ENCODE results near the gene PRTN3. TPM values are rescaled to one million over a fixed set of nuclear protein-coding genes. Genes with fewer than 3 reads are reported as not detected.

Gene PRTN3
- polyA plus RNA-seq, 1 experiment, result not detected

DNA sequence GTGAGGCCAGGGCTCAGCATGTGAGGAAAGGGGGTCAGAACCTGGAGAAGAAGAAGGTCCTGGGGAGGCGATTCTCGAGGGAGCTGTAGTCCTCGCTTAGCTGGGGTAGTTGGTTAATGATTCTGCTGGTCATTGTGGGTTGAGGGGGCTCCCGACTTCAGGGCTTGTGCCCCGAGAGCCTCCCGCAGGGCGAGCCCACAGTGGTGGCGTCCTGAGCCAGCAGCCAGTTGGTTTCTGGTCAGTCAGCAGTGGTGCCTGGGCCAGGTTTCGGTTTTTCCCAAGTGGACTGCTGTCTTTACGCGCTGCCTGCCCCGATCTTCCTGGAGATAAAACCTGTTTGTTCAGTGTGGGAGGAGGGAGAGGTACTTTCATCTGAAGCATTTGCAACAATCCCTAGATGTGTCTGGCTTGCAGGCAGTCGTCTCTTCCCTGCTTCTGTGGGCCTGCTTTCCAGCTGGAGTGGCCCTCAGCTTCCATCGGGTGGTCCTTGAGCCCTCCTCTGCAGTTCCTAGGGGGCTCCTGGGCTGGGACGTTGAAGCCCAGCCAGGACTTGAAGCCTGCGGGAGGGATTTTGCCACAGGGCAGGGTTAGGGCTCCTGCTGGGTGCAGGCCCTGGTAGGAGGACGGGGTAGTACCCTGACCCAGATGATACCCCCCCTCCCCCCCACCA is 40.3 kb upstream of the PRTN3 start:
- TF ChIP-seq CTCF (IDR thresholded peaks at IDR 0.05; ENCODE audit: low read depth, low read length), result no peak
- no peaks in the 10 kb centered on the region; the same call in 1 of the 2 replicates for H3K9me3 ChIP-seq (ENCODE audit: control insufficient read depth, insufficient read depth, low read length)
- H3K27ac ChIP-seq (ENCODE audit: low read depth, low read length), result no peak overlapping the region
- ChIA-PET POLR2A (interaction anchor here (1.0 kb wide), 1 partner anchor 22 kb away, joined by 3 read pairs; no protein-coding TSS in a partner anchor), CTCF (no interaction called here)
- H3K27me3 ChIP-seq (ENCODE audit: control insufficient read depth, insufficient read depth, low read length), result no peaks in the 10 kb centered on the region
- H3K4me3 ChIP-seq (ENCODE audit: low read depth, low read length), result peak overlapping the region; percentile 32
- DNase-seq (ENCODE audit: low read depth, low spot score), result no peak

DNA sequence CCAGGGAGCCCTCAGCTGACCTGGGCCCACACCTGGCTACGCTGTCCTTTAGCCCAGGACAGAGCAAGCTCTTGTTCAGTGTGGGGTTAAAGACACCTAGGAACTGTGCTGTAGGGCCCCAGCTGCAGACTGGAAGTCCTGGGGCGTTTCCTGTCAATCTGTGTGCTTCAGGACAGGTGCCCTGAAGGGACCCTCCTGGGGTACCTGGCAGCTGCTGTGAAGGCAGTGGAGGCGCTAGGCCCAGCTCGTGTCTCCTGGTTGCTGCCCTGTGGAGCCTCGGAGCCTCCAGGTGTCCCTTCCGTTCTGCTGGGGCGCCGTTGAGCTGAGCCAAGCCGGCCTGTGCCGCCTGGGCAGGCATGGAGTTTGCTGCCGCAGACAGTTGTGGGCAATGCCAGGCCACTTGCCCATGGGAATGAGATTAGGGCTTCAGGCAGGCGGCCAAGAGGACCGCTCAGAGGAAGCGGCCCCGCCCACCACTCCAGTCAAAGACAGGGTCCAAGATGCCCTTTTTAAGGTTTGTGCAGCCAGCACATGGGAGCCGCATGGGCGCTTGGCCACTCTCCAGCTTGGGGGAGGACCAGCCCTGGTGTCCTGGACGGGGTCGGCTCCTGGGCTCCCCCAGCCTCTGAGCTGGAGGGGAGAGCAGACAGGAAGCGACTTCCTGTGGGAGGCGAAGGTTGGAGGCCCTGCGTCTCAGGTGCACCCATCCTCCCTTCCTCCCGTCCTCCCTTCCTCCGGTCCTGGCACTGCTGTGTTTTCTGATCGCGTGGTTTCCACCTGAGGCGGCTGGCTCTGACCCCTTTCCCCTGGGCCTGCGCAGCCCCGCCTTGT is 39.6 kb upstream of the PRTN3 start:
- no peak for TF ChIP-seq CTCF (IDR thresholded peaks at IDR 0.05; ENCODE audit: low read depth, low read length)
- CTCF ChIA-PET, result interaction anchor here (0.9 kb wide), 1 partner anchor 30 kb away, joined by 4 read pairs; no protein-coding TSS in a partner anchor

GRCh38 chr19:801861-802497 is 38.8 kb upstream of the PRTN3 start:
- Histone ChIP-seq H3K9me3 (ENCODE audit: control insufficient read depth, insufficient read depth, low read length) (no peaks in the 10 kb centered on the region; the same call in 1 of the 2 replicates), H3K27ac (ENCODE audit: low read depth, low read length) (peak overlapping the region; percentile 31), H3K4me3 (ENCODE audit: low read depth, low read length) (peak overlapping the region; percentile 32), H3K27me3 (ENCODE audit: control insufficient read depth, insufficient read depth, low read length) (no peaks in the 10 kb centered on the region)
- ChIA-PET CTCF (interaction anchor here (0.6 to 0.9 kb wide), 2 partner anchors 23 to 31 kb away, joined by 4 to 7 read pairs; no protein-coding TSS in a partner anchor), POLR2A (interaction anchor here (0.6 to 1.4 kb wide), 7 partner anchors 11 to 125 kb away, joined by 3 to 13 read pairs (median 3); partner anchors contain the start of genes MED16 and RNU6-9)
- no peak for DNase-seq (ENCODE audit: low read depth, low spot score)
- TF ChIP-seq CTCF (IDR thresholded peaks at IDR 0.05; ENCODE audit: low read depth, low read length), result no peak

More for the DNA sequence above, 39.6 kb upstream of the PRTN3 start:
- POLR2A ChIA-PET, result interaction anchor here (0.9 to 1.4 kb wide), 5 partner anchors 12 to 124 kb away, joined by 3 read pairs; partner anchors contain the start of genes MED16 and RNU6-9
- H3K27me3 ChIP-seq (ENCODE audit: control insufficient read depth, insufficient read depth, low read length), result no peaks in the 10 kb centered on the region
- H3K4me3 ChIP-seq (ENCODE audit: low read depth, low read length), result peak overlapping the region; percentile 32
- no peaks in the 10 kb centered on the region; the same call in 1 of the 2 replicates for H3K9me3 ChIP-seq (ENCODE audit: control insufficient read depth, insufficient read depth, low read length)
- no peak for DNase-seq (ENCODE audit: low read depth, low spot score)
- peak overlapping the region; percentile 21 for H3K27ac ChIP-seq (ENCODE audit: low read depth, low read length)

- no peak for TF ChIP-seq CTCF (IDR thresholded peaks at IDR 0.05; ENCODE audit: low read depth, low read length)
- DNase-seq (ENCODE audit: low read depth, low spot score), result no peak
- Histone ChIP-seq H3K9me3 (ENCODE audit: control insufficient read depth, insufficient read depth, low read length) (no peaks in the 10 kb centered on the region; the same call in 1 of the 2 replicates), H3K4me3 (ENCODE audit: low read depth, low read length) (peak overlapping the region; percentile 25), H3K27ac (ENCODE audit: low read depth, low read length) (peak overlapping the region; percentile 31), H3K27me3 (ENCODE audit: control insufficient read depth, insufficient read depth, low read length) (no peaks in the 10 kb centered on the region)
- POLR2A ChIA-PET, result interaction anchor here (0.6 to 1.4 kb wide), 5 partner anchors 11 to 126 kb away, joined by 3 to 13 read pairs (median 3); no protein-coding TSS in a partner anchor
- CTCF ChIA-PET, result interaction anchor here (0.6 to 0.9 kb wide), 3 partner anchors 23 to 32 kb away, joined by 3 to 7 read pairs (median 4); no protein-coding TSS in a partner anchor
Observed at GRCh38 chr19:802498-803098, 38.2 kb upstream of the PRTN3 start.

Measured in AG04450 (cell line).